Transverse colon (tissue), 4 donors: Measurements from ENCODE around the gene LRRC14B. TPM values are rescaled to one million over a fixed set of nuclear protein-coding genes. Genes with fewer than 3 reads are reported as not detected.

Source experiments
- DNase-seq: peaks from one replicate; pipeline ENCODE4 v3.0.0-alpha.2; 2019
- H3K27ac ChIP-seq, 4 donors: fragments of 200-600 bp; sonication (generic); 2 replicates each; pipeline ENCODE4 v1.5.1; 2016 to 2018; ENCODE audit warnings: inconsistent platforms in 4 of 4
- H3K27me3 ChIP-seq: fragments of 200-600 bp; sonication (generic); 2 replicates; pipeline ENCODE4 v1.5.1; 2017; ENCODE audit warnings: inconsistent platforms
- H3K36me3 ChIP-seq, 4 donors: fragments of 200-600 bp; sonication (generic); 2 replicates each; pipeline ENCODE4 v1.5.1; 2017 to 2019; ENCODE audit warnings: inconsistent platforms in 4 of 4
- H3K4me1 ChIP-seq, 4 donors: fragments of 200-600 bp; sonication (generic); 2 replicates each; pipeline ENCODE4 v1.5.1; 2017 to 2020; ENCODE audit warnings: inconsistent platforms in 4 of 4
- H3K4me3 ChIP-seq, 4 donors: fragments of 200-600 bp; sonication (generic); 1 replicate in 1 of 4; 2 replicates in 3 of 4; pipeline versions ENCODE4 v1.5.1 to v1.6.1; 2017 to 2019; ENCODE audit warnings: inconsistent platforms in 4 of 4
- H3K9me3 ChIP-seq, 2 donors: fragments of 200-600 bp; sonication (generic); 2 replicates each; pipeline ENCODE4 v1.5.1; 2017 to 2019; ENCODE audit warnings: inconsistent platforms in 2 of 2
- CTCF ChIP-seq, 5 experiments: fragments of 200-600 bp in 3 of 5; fragments of 450-650 bp in 2 of 5; sonication (generic) in 3 of 5; IDR thresholded peaks; 1 replicate in 2 of 5; 2 replicates in 3 of 5; pipeline ENCODE4 v1.5.1; 2016 to 2017; ENCODE audit warnings: antibody characterized with exemption in 5 of 5, inconsistent platforms in 3 of 5, mild to moderate bottlenecking in 2 of 5, moderate library complexity in 1 of 5
- EP300 ChIP-seq: sonication (generic); formaldehyde crosslinking; IDR thresholded peaks from one replicate; pipeline ENCODE4 v1.6.1; 2017; ENCODE audit warnings: antibody characterized with exemption, low read depth
- POLR2A ChIP-seq: fragments of 450-650 bp; IDR thresholded peaks from one replicate; pipeline ENCODE4 v1.6.1; 2016; ENCODE audit warnings: antibody characterized with exemption, mild to moderate bottlenecking, moderate library complexity
- POLR2AphosphoS5 ChIP-seq, 3 donors: sonication (generic); formaldehyde crosslinking; IDR thresholded peaks; one replicate each; pipeline ENCODE4 v1.6.1; 2016; ENCODE audit warnings: antibody characterized with exemption in 3 of 3
- WGBS, 2 donors: methylation state at CpG; one replicate each; pipeline ENCODE4 v1.1.5; 2018; ENCODE audit warnings: low coverage in 1 of 2; 5-methylcytosine and 5-hydroxymethylcytosine counted together
- in situ Hi-C, 4 donors: fragments of 200-750 bp; cut with MboI; loops; one replicate each; pipeline versions ENCODE4 v1.15.0 to v1.15.1; 2017; ENCODE audit warnings: low sequenced_read_pairs in 3 of 4, low pct_ligation_motif_present in 1 of 4, low pct_unique_long_range_greater_than_20kb in 1 of 4
- intact Hi-C: fragments of 100-400 bp; cut with DNase I; formaldehyde crosslinking; loops from one replicate; pipeline ENCODE4 v1.15.1; 2023; ENCODE audit warnings: low total_unique reads
- total RNA-seq, 4 donors: library from RNA; depleted of rRNA; stranded (reverse); fragments of >200 nt; gene quantifications; one replicate each; pipeline ENCODE4 v1.1.0, GENCODE V29; 2016

LRRC14B gene
- total RNA-seq, 4 donors from 2014 or later = not detected

- no peak overlapping the region for H3K4me3 ChIP-seq
- H3K27me3 ChIP-seq = no peaks in the 10 kb centered on the region
- H3K9me3 ChIP-seq = peaks cover 17% of the 10 kb centered on the region in 2 donors
- H3K36me3 ChIP-seq = no peaks in the 10 kb centered on the region
- intact Hi-C loops (no loop called here), in situ Hi-C loops (no loop called here)
- no peak overlapping the region for H3K27ac ChIP-seq
- WGBS, 2 donors = 82% methylated on average over 8 of the region's 8 CpGs; no CpG with 5 or more reads in 1 of the 2 donors
- no peak for DNase-seq
- H3K4me1 ChIP-seq = no peaks in the 10 kb centered on the region
- no peak for TF ChIP-seq EP300
- no peak for TF ChIP-seq CTCF (IDR thresholded peaks at IDR 0.05)
- TF ChIP-seq POLR2A = no peak
- no peak for TF ChIP-seq POLR2AphosphoS5 (IDR thresholded peaks at IDR 0.05)
Observed at GRCh38 chr5:144941-145340, 46.4 kb upstream of the LRRC14B start.

- H3K4me1 ChIP-seq = no peaks in the 10 kb centered on the region
- TF ChIP-seq EP300 (no peak), POLR2A (no peak), POLR2AphosphoS5 (IDR thresholded peaks at IDR 0.05) (no peak), CTCF (IDR thresholded peaks at IDR 0.05) (no peak)
- DNase-seq = no peak
- H3K27ac ChIP-seq = no peak overlapping the region
- no peaks in the 10 kb centered on the region for H3K36me3 ChIP-seq
- H3K9me3 ChIP-seq = peaks cover 17% of the 10 kb centered on the region in 2 donors
- 57 to 74% methylated on average over 1 to 7 of the region's 7 CpGs for WGBS, 2 donors
- no peaks in the 10 kb centered on the region for H3K27me3 ChIP-seq
- intact Hi-C loops (no loop called here), in situ Hi-C loops (no loop called here)
- H3K4me3 ChIP-seq = no peak overlapping the region
Observed at GRCh38 chr5:145585-146323, 45.5 kb upstream of the LRRC14B start.

GRCh38 chr5:147751-148150 lies 43.5 kb upstream of the LRRC14B start:
- no peak for DNase-seq
- 92 to 97% methylated on average over 1 of the region's 1 CpG for WGBS, 2 donors
- Histone ChIP-seq H3K9me3 (peaks cover 17% of the 10 kb centered on the region in 2 donors), H3K36me3 (no peaks in the 10 kb centered on the region), H3K27ac (no peak overlapping the region), H3K4me3 (no peak overlapping the region), H3K4me1 (no peaks in the 10 kb centered on the region), H3K27me3 (no peaks in the 10 kb centered on the region)
- intact Hi-C loops = no loop called here
- in situ Hi-C loops = no loop called here
- TF ChIP-seq POLR2AphosphoS5 (IDR thresholded peaks at IDR 0.05) (no peak), EP300 (no peak), POLR2A (no peak), CTCF (IDR thresholded peaks at IDR 0.05) (no peak)

GRCh38 chr5:149745-150485 lies 41.4 kb upstream of the LRRC14B start:
- no peak overlapping the region for H3K4me3 ChIP-seq
- TF ChIP-seq EP300 (no peak), CTCF (IDR thresholded peaks at IDR 0.05) (no peak)
- DNase-seq = no peak
- H3K27ac ChIP-seq = no peak overlapping the region
- intact Hi-C loops = no loop called here
- 60 to 71% methylated on average over 6 of the region's 6 CpGs for WGBS, 2 donors
- no peaks in the 10 kb centered on the region for H3K27me3 ChIP-seq
- H3K4me1 ChIP-seq = no peaks in the 10 kb centered on the region
- H3K36me3 ChIP-seq = no peaks in the 10 kb centered on the region
- in situ Hi-C loops = no loop called here
- peaks cover 17% of the 10 kb centered on the region in 2 donors for H3K9me3 ChIP-seq
